Measurements from ENCODE around the gene ATP6AP1. TPM values are rescaled to one million over a fixed set of nuclear protein-coding genes. Genes with fewer than 3 reads are reported as not detected.

ATP6AP1 gene
- total RNA-seq, 2 experiments from 2014 or later, result 21.3 to 22.5 TPM

GRCh38 chrX:154449618-154450017 lies 21.1 kb downstream of the ATP6AP1 start:
- no peak for ATAC-seq
- no peaks in the 10 kb centered on the region for H3K27me3 Mint-ChIP-seq
- no peaks in the 10 kb centered on the region for H3K9me3 Mint-ChIP-seq
- POLR2A ChIA-PET, result no interaction called here
- intact Hi-C loops (cut with micrococcal nuclease), result no loop called here
- no peak overlapping the region for H3K27ac Mint-ChIP-seq
- DNase-seq, result no peak
- CTCF ChIA-PET, result interaction anchor here (1.0 kb wide), 1 partner anchor 13 kb away, joined by 3 read pairs; no protein-coding TSS in a partner anchor
- no peak for TF ChIP-seq CTCF (IDR thresholded peaks at IDR 0.05)
- H3K4me3 Mint-ChIP-seq, result no peak overlapping the region
- H3K4me1 Mint-ChIP-seq (ENCODE audit: low read depth), result peaks cover 7% of the 10 kb centered on the region
- H3K36me3 Mint-ChIP-seq (ENCODE audit: low read depth), result peaks cover 6% of the 10 kb centered on the region

GRCh38 chrX:154450312-154450711 lies 21.8 kb downstream of the ATP6AP1 start:
- TF ChIP-seq CTCF (IDR thresholded peaks at IDR 0.05), result no peak
- ATAC-seq, result no peak
- intact Hi-C loops (cut with micrococcal nuclease), result no loop called here
- no peak overlapping the region for H3K27ac Mint-ChIP-seq
- no peak for DNase-seq
- H3K4me3 Mint-ChIP-seq, result no peak overlapping the region
- peaks cover 7% of the 10 kb centered on the region for H3K4me1 Mint-ChIP-seq (ENCODE audit: low read depth)
- ChIA-PET CTCF (no interaction called here), POLR2A (no interaction called here)
- H3K36me3 Mint-ChIP-seq (ENCODE audit: low read depth), result peaks cover 6% of the 10 kb centered on the region
- no peaks in the 10 kb centered on the region for H3K9me3 Mint-ChIP-seq
- H3K27me3 Mint-ChIP-seq, result no peaks in the 10 kb centered on the region

GRCh38 chrX:154452823-154453222 lies 24.3 kb downstream of the ATP6AP1 start:
- ChIA-PET CTCF (no interaction called here), POLR2A (interaction anchor here (1.2 kb wide), 1 partner anchor 36 kb away, joined by 3 read pairs; no protein-coding TSS in a partner anchor)
- intact Hi-C loops (cut with micrococcal nuclease), result no loop called here
- H3K27ac Mint-ChIP-seq, result no peak overlapping the region
- no peak overlapping the region for H3K4me3 Mint-ChIP-seq
- peaks cover 3% of the 10 kb centered on the region for H3K4me1 Mint-ChIP-seq (ENCODE audit: low read depth)
- ATAC-seq, result no peak
- no peaks in the 10 kb centered on the region for H3K27me3 Mint-ChIP-seq
- TF ChIP-seq CTCF (IDR thresholded peaks at IDR 0.05), result no peak
- peaks cover 6% of the 10 kb centered on the region for H3K36me3 Mint-ChIP-seq (ENCODE audit: low read depth)
- no peak for DNase-seq
- H3K9me3 Mint-ChIP-seq, result no peaks in the 10 kb centered on the region

GRCh38 chrX:154457491-154458115 lies 29.1 kb downstream of the ATP6AP1 start:
- Mint-ChIP-seq H3K36me3 (ENCODE audit: low read depth) (peaks cover 7% of the 10 kb centered on the region), H3K4me3 (peak overlapping the region; percentile 87), H3K27ac (peak overlapping the region; percentile 86), H3K9me3 (no peaks in the 10 kb centered on the region), H3K27me3 (no peaks in the 10 kb centered on the region), H3K4me1 (ENCODE audit: low read depth) (peaks cover 6% of the 10 kb centered on the region)
- ChIA-PET CTCF (no interaction called here), POLR2A (interaction anchor here (0.8 to 2.6 kb wide), 3 partner anchors 58 to 488 kb away, joined by 3 to 8 read pairs (median 3); partner anchors contain the start of gene RPL10)
- intact Hi-C loops (cut with micrococcal nuclease), result no loop called here
- ATAC-seq (peak; percentile 74), DNase-seq (peak; percentile 57)
- no peak for TF ChIP-seq CTCF (IDR thresholded peaks at IDR 0.05)

GRCh38 chrX:154458116-154458953 lies 29.9 kb downstream of the ATP6AP1 start, which contains the start of gene PLXNA3:
TSS of gene PLXNA3 (plus strand) at chrX:154458281. CDS start at chrX:154460184, 1,903 bp downstream.
- no peak for TF ChIP-seq CTCF (IDR thresholded peaks at IDR 0.05)
- Mint-ChIP-seq H3K27ac (peak within 1 kb of the TSS; percentile 86), H3K4me1 (ENCODE audit: low read depth) (peaks cover 6% of the 10 kb centered on the region), H3K36me3 (ENCODE audit: low read depth) (peaks cover 4% of the 10 kb centered on the region), H3K27me3 (no peaks in the 10 kb centered on the region), H3K4me3 (peak within 1 kb of the TSS; percentile 87), H3K9me3 (no peaks in the 10 kb centered on the region)
- ATAC-seq (peak; percentile 79), DNase-seq (peak; percentile 59)
- CTCF ChIA-PET, result no interaction called here
- POLR2A ChIA-PET, result interaction anchor here (0.8 to 2.6 kb wide), 4 partner anchors 46 to 488 kb away, joined by 3 to 8 read pairs (median 3); partner anchors contain the start of gene RPL10
- intact Hi-C loops (cut with micrococcal nuclease), result no loop called here
